Midbrain (tissue), 1 donor: ENCODE measurements around the gene AWAT1.
"Not testable (repeated sequence)": the region's sequence is repeated elsewhere in the genome, so short reads cannot be mapped to it uniquely, and the experiment has no call there.

Experiments
- DNase-seq: peaks from one replicate; lab custom pipeline; 2025; lab: John Stamatoyannopoulos, UW

Gene AWAT1

DNA sequence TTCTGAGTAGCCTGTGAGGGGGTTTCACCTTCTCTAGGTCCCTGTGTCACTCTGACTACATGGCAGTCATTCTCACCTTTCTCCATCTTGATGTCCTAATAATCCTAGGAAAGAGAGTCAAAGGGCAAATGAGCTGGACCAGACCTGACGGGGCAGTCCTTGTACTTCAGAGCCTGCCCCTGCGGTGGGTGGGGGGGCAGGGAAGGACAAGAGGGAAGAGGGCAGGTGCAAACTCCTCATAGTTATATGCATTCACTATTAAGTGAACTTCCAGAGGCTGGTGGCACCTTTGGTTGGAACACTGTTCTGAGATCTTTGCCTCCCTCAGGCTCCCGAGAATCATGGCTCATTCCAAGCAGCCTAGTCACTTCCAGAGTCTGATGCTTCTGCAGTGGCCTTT is at the start of gene AWAT1:
Gene AWAT1, plus strand, starts transcription at position 301 of the 400 bp plus-strand sequence. Its CDS starts 41 bp downstream, at position 342.
- DNase-seq, result no peak

DNA sequence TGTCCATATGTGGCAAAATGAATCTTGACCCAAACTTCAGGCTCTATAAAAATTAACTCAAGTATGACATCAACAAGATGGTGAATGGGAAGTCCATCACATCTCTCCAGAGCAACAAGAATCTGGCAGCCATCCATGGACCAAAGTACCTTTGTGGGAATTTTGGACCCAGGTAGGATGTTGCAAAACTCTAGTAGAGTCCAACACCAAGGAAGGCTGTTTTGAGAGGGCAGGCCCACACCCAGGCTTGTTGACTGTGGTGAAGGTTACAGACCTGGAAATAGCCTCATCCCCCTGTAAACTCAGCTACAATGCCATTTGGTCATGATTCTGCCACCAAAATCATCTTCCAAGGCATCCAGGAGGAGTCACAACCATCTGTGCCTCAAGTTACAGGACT is 44.2 kb upstream of the AWAT1 start:
- DNase-seq, result no peak

DNA sequence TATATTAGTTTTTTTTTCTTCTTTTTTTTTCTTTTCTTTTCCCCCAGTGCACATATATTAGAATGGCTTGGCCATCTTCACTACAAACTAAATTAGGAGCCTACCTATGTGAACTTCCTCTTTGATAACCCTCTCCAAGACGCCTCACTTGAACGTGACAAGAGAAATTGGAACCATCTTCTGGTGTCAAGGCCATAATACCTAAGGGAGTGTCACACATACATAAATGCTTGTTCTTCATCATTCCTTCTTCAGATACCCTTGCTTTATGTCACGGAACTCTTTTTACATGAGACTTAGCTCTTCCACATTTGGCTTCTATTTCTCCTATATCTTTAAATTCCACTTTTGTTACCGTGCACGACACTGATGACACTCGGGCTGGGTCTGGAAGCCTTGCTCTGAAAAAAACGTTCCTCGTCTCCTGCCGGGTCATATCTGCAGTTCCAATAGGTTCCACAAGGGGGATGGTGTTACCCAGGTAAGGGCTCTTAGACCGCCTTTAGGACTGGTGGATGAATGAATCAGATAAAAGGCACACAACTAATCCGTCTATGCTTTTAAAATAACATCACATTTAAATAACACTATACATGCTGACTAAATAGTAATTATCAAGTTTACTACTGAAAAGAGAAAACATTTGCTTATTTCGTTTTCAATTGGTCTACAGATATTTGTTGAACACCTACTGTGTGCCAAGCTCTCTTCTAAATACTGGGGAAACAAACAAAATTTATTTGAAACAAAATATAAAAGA is 37.3 kb upstream of the AWAT1 start:
- no peak for DNase-seq

DNA sequence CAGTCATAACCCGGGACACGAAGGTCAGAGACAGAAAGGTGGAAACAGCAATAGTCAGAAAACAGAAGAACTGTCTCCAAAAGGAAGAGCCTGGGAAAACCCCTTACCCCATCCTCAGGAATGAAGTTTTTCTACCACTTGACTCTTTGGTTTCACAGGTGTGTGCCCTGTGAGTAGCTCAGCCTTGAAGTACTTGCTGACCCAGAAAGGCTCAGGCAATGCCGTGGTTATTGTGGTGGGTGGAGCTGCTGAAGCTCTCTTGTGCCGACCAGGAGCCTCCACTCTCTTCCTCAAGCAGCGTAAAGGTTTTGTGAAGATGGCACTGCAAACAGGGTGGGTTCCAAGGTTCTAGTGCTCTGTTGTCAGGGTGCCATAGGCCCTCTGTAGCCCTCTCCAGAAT is 32.7 kb upstream of the AWAT1 start:
- no peak for DNase-seq

DNA sequence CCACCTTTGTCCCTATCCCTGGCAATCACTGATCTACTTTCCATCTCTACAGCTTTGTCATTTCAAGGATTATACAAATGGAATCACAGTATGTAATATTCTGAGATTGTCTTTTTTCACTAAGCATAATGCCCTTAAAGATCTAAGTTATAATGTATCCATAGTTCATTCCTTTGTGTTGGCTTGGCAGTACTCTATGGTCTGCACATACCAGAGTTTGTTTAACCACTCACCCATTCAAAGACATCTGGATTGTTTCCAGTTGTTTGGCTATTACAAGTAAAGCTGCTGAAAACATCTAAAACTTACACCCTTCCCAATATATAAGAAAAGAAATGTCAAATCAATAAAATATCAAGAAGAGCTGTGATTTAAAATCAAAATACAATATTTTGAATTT is 26.0 kb upstream of the AWAT1 start:
- no peak for DNase-seq

DNA sequence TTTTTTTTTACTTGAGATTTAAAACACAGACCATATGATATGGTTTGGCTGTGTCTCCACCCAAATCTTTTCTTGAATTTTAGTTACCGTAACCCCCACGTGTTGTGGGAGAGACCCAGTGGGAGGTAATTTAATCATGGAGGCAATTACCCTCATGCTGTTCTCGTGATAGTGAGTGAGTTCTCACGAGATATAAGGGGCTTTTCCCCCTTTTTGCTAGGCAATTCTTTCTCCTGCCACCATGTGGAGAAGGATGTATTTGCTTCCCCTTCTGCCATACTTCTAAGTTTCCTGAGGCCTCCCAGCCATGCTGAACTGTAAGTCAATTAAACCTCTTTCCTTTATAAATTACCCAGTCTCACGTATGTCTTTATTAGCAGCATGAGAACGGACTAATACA is 24.9 kb upstream of the AWAT1 start:
- not testable (repeated sequence) for DNase-seq

DNA sequence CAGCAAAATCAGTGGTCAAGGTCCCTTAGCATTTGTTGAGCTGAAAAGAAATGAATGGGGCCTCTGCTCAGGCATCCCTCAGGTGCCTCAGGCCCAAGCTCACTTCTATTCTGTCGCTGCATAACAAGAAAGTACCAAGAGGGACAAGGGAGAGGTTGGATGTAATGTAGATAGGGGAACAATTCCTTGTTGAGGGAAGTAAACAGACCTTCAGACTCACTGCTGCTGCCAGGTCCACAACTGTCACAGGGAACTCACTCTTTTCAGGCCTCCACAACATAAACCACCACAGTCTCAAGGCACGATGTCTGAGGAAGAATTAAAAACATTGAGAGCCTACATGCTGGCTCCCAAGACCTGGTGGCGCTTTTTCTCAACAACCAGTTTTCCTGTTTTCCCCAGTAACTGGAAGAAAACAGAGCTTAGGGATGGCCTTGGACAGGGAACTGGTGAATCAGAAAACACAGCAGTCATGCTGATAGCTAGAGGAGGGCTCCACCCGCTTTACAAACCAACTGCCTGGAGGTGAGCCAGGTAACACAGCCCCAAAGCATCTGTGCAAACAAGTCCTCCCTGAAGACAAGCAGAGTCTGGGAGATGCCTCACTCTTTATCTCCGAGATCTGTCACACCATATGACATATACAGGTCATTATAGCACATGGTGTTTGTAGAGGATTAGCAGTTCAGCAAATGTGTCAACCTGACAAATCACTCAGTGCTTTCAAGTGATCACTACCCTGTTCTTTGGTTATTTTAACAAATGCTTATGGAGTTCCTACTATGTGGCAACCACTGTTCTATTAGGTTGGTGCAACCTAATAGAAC is 14.3 kb upstream of the AWAT1 start:
- no peak for DNase-seq

DNA sequence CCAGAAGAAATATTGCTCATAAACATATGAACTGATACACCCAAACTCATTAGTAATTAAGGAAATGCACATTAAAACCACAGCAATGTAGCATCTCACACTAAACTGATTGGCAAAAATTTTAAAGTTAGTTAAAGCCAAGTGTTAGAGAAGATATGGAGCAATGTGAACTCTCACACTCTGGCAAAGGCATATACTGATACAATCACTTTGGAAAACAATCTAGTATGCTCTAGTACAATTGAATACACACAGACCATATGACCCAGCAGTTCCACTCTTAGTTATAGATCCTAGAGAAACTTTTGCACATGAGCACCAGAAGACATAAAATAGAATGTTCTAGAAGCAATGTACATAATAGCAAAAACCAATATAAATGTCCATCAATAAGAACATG is 8.4 kb upstream of the AWAT1 start:
- no peak for DNase-seq

DNA sequence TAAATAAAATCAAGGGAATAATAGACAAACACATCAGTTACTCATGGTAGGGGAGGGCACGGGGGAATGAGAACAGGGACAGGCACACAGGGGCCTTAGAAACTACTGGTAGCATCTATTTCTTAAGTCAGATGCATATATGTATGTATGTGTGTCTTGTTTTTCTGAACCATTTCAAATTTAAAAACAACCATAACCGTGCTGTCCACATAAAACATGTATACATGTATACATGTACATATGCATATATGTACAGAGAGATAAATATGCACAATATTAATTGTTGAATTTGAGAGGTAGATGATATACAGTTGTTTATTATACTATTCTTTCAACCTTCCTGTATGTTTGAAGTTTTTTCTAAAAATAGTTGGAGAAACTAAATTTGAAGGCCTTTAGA is 7.8 kb upstream of the AWAT1 start:
- no peak for DNase-seq

DNA sequence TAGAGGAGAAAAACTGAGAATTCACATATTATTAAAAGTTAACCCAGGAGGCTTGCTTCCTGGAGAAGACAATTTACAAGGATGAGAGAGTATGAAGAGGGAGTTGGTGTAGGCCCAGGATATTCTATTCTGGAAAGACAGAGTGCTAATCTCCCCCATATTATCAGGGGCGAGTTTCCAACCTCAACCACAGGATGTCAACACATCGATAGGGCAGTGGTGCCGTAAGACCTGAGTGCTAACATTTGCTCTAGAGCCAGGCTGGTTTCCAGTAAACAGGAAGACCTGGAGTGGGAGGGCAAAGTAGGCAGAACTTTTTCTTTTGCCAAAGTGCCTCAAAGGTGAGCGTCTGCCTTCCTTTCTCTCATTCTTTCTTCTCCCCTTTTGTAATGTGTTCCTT is 2.8 kb upstream of the AWAT1 start:
- DNase-seq, result no peak

DNA sequence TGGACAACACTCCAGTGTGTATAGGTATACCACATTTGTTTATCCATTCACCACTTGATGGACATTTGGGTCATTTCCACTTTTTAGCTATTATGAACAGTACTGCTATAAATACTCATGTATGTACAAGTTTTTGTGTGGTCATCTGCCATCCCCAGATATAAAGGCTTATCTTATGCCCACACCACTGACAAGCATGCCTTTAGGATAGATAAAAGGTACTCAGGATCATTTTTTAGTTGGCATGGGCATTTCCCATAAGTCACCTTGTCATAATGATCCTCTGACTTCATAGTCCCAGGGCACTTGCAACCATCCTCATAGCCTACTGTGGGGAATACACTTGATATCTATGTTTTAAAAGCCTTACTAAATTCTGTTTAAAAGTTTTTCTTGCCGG is 6.3 kb downstream of the AWAT1 start:
- no peak for DNase-seq

DNA sequence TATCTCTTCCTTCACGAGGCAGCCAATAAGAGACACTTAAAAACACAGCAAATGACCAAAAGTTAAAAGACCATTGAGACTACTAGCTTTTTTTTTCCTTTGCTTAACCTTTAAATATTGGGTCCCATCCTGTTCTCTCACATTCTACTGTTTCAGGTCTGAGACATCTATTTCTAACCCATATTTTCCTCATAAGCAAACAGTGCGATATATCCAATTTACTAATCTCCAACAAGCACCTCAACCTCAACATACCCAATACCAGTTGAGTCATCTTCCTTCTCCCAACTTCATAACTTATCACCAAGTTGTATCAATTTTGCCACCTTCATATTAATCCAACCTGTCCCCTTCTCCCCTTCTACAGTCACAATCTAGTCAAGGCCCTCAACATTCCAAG is 7.0 kb downstream of the AWAT1 start:
- no peak for DNase-seq

DNA sequence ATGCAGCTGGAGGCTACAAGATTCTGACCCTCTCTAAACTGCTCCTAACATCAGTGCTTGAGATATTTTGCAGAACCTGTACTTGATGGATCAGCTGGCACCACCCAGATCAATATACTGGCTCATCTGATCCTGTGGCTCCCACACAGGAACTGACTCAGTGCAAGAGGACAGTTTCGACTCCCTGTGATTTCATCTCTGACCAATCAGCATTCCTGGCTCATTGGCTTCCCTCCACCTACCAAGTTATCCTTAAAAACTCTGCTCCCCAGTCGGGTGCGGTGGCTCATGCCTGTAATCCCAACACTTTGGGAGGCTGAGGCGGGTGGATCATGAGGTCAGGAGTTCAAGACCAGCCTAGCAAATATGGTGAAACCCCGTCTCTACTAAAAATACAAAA is 9.1 kb downstream of the AWAT1 start:
- DNase-seq, result not testable (repeated sequence)

DNA sequence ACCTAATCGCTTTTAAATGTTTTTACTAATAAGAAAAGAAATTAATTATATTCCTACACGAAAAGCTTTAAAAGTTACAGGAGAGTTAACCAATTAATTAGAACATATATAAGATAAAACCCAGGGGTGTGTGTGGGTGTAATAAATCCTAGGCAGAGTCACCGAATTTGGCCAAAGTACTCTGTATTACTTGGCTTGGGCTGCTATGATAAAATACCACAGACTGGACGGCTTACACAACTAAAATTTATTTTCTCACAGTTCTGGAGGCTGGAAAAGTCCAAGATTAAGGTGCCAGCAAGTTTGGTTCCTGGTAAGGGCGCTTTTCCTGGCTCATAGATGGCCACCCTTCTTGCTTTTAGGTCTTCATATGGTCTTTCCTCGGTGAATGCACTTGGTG is 10.4 kb downstream of the AWAT1 start:
- no peak for DNase-seq

DNA sequence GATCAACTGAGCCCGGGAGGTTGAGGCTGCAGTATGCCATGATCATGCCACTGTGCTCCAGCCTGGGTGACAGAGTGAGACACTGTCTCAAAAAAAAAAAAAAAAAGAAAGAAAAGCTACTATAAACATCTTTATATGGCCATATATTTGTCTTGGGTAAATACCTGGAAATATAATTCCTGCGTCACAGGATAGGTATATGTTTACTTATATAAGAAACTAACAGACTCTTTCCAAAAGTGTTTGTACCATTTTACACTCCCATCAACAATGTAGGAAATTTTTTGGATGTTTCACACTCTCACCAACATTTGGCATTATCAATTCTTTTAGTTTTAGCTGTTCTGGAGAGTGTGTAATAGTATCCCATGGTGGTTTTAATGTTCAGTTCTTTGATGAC is 12.8 kb downstream of the AWAT1 start:
- DNase-seq, result no peak

DNA sequence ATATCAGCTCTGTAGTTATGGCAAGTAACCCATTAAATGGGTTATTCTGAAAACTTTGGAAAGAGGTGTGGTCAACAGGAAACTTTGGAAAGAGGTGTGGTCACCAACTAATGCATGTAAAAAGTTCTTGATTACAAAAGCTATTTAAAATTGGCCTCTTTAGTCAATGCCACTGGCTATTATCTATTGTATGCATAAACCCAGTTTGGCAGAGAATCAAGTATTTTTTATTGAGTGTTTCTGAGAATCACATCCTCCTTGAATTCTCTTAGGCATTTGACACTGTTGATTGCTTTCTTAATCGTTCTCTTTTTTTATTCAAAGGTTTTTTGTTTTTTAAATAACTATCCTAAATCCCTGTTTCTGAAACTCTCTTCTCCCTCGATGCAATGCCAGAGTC is 18.0 kb downstream of the AWAT1 start:
- no peak for DNase-seq

DNA sequence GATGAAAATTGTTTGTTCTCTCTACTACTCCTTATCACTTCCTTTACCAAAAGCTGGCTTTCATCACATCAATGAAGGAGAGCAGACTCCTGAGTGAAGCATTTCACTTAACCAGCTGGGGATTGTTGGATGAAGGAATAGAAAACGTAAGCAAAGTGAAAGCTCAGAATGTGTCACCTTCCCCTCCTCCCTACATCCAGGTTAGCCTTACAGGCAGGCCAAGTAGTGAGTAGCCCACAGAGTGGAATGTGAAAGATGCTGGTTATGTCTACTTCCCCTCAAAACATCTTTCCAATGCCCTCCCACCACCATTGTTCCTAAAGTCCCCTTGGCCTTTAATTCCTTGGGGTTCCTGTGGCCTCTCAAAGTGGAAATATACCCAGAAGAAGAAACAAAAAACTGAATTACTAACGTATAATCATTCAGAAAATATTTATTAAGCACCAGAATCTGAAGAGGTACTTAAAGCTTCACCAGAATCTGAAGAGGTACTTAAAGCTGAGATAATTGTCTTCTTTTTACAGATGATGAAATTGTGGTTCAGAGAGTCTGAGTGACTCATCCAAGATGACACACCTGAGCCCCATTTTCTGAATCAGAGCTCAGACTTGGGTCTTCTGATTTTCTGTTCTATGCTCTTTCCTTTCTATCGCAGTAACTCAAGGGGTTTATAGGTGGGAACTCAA is 19.1 kb downstream of the AWAT1 start:
- DNase-seq, result no peak

DNA sequence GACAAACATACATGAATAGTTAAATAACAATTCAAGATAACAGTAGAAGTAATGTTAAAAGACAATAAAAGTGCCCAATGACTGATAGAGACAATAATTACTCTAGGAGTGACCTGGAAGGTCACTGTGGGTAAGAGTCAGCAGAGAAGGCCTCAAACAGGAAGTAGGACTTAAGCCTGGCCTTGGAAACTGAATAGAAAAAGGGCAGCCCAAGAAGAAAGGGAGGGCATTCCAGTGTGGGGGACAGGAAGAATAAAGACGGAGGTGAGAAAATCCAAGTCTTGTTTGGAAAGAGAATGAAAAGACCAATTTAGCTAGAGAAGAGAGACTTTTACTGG is 19.6 kb downstream of the AWAT1 start:
- DNase-seq, result no peak

DNA sequence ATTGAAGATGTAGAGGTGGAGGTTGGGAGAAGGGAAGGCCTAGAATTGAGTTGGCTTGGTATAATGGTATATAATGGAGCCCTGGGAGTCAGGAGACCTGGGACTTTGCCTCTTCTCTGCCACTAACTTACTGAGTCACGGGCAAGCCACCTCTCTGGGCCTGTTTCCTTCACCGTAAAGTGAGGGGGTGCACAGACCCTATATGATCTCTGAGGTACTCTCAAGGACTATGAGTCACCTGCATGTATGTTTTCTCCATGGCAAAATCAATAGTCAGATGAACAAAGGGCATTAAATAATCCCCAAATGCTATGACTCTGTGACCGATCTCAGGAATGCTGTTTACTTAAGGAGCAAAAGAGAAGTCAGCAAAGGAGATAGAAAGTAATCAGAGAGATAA is 20.5 kb downstream of the AWAT1 start:
- no peak for DNase-seq

DNA sequence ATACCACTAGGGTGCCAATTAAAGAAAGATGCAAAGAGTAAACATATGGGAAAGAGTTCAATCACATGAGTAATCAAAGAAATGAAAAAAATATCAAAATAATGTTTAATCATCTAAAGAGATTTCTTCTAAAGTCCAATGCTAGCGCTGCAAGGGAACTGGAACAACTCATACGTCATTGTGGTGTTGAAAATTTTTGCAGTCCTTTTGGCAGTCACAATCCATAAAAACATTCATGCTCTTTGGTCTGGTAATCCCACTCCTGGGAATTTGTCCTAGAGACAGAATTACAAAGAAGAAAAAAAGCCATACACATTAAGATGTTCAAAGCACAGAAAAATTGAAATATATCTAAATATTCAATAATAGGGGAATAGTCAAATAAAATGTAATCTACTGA is 21.0 kb downstream of the AWAT1 start:
- DNase-seq, result no peak

DNA sequence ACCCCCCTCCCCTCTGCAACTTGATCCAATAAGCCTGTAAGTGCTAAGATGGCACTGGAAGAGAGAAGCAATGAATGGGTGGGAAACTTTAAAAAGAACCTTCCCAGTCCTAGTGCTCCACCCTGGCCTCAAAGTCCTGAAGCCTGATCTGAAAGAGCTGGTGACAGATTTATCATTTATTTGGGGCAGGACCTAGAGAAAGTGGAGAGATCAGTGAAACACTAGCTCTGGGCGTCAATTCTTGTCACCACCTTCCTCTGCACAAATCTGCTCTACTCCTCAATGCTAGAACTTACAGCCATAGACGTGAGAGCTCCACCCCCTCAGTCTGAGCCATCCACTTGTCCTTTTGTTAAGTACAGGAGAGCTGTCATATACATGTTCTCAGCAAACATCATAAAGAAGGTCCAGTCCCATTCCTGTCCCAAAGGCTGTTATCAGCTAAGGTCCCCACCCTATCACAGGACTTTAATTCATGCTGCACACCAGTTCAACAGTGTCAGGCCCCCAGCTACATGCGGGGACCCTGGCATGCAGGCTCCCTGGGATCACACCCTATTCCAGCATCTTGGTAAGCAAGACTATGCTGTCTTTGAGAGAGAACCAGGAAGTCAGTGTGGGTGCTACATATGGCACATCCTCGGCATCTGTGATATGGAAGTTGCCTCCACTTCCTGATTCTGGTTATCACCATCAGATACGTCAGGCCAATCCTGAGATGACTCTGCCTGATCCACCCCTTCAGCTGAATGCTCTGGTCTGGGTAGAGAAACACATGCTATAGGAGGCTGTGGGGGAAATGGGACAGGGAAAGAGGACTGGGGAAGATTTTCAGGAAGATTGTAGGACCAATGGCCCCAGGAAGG is 23.2 kb downstream of the AWAT1 start:
- DNase-seq, result no peak

DNA sequence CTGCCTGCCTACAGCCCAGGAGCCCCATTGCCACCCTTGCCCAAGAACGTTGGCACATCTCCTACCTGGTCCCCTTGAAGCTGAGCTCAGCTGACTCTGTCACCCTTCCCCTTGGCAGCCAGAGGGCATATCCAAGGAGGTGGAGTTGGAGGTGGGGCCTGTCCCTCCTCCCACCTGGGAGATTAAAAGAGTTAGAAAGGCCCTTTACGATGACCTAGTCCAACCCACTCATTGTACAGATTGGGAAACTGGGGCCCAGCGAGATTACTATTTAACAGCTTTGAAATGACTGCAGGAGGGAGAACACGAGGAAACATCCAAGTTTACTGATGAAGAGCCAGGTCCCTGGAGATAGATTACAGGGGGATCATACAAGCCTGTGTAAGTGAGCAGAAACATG is 25.6 kb downstream of the AWAT1 start, which contains the start of gene P2RY4:
Gene P2RY4, minus strand, starts transcription at position 101 of the 400 bp plus-strand sequence. CDS start 580 bp downstream, outside the sequence.
- DNase-seq, result no peak
